DOHH2 (cell line): Measurements from ENCODE around the gene ATP12A.

Experiments used
- H3F3A ChIP-seq: fragments of 200-600 bp; sonication (generic), shearing (Covaris generic); 2 replicates; pipeline ENCODE4 v1.6.0; 2016; ENCODE audit warnings: antibody characterized with exemption, mild to moderate bottlenecking; ENCODE audit not compliant: control insufficient read depth, insufficient read depth
- H3K27ac ChIP-seq: fragments of 200-600 bp; sonication (generic); 2 replicates; pipeline ENCODE4 v1.5.1; 2014; ENCODE audit warnings: low read depth, mild to moderate bottlenecking, low read length, moderate library complexity
- H3K27me3 ChIP-seq: fragments of 200-600 bp; sonication (generic); 2 replicates; pipeline ENCODE4 v1.6.1; 2014; ENCODE audit warnings: mild to moderate bottlenecking, low read length, mixed read lengths; ENCODE audit not compliant: control insufficient read depth
- H3K36me3 ChIP-seq: fragments of 200-600 bp; sonication (generic); 2 replicates; pipeline ENCODE4 v1.6.1; 2014; ENCODE audit warnings: mild to moderate bottlenecking, low read length, moderate library complexity, mixed read lengths; ENCODE audit not compliant: control insufficient read depth
- H3K4me1 ChIP-seq: fragments of 200-600 bp; sonication (generic); 2 replicates; pipeline ENCODE4 v1.6.1; 2014; ENCODE audit warnings: mild to moderate bottlenecking, low read length, mixed read lengths; ENCODE audit not compliant: control insufficient read depth
- H3K4me2 ChIP-seq: fragments of 200-600 bp; sonication (generic); 2 replicates; pipeline ENCODE4 v1.6.0; 2014; ENCODE audit warnings: mild to moderate bottlenecking, low read length, moderate library complexity
- H3K4me3 ChIP-seq: fragments of 200-600 bp; sonication (generic); 2 replicates; pipeline ENCODE4 v1.5.1; 2014; ENCODE audit warnings: mild to moderate bottlenecking, low read length, mixed read lengths
- H3K79me2 ChIP-seq: fragments of 200-600 bp; sonication (generic); 2 replicates; pipeline ENCODE4 v1.6.1; 2014; ENCODE audit warnings: mild to moderate bottlenecking, low read length, mixed read lengths; ENCODE audit not compliant: control insufficient read depth
- H3K9me2 ChIP-seq: fragments of 200-600 bp; sonication (generic); replicated peaks from 2 replicates; pipeline ENCODE4 v1.6.1; 2014; ENCODE audit warnings: mild to moderate bottlenecking, low read length, mixed read lengths; ENCODE audit not compliant: control insufficient read depth
- H3K9me3 ChIP-seq: fragments of 200-600 bp; sonication (generic); 2 replicates; pipeline ENCODE4 v1.6.1; 2014; ENCODE audit warnings: antibody characterized with exemption, low read length, mixed read lengths; ENCODE audit not compliant: control insufficient read depth, insufficient read depth
- H4K20me1 ChIP-seq: fragments of 200-600 bp; sonication (generic); 2 replicates; pipeline ENCODE4 v1.6.0; 2014; ENCODE audit warnings: low read depth, mild to moderate bottlenecking, antibody characterized with exemption, low read length, moderate library complexity; ENCODE audit not compliant: control insufficient read depth, insufficient read depth
- CTCF ChIP-seq: fragments of 200-600 bp; sonication (generic); IDR thresholded peaks from one replicate; pipeline ENCODE4 v1.5.1; 2014; ENCODE audit warnings: antibody characterized with exemption, mild to moderate bottlenecking, low read depth, low read length; ENCODE audit not compliant: poor library complexity, severe bottlenecking
- EZH2phosphoT487 ChIP-seq: fragments of 200-600 bp; sonication (generic); IDR thresholded peaks from 2 replicates; pipeline ENCODE4 v1.6.1; 2017; ENCODE audit warnings: borderline replicate concordance, mild to moderate bottlenecking, antibody characterized with exemption, low read length, moderate library complexity, mixed read lengths

Gene ATP12A

DNA sequence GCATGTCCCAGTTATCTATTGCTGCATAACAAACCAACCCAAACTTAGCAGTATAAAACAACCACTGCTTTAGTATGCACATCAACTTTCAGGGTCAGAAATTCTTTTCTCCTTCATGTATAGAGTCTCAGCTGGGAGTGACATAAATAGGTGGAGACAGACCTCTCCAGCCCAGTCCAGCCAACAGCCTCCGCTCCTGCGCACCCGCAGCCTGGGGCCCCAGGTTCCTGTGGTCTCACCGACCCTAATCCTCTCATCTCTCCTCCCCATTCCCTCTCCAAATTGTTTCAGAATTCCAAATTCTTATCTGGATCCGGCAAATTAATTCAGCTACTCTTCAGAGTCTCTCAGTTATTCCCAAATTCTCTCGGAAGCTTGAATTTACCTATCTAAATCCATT is 522 bp upstream of the ATP12A start:
- H3K9me3 ChIP-seq: no peaks in the 10 kb centered on the region
- H3K4me2 ChIP-seq: peak overlapping the region; percentile 74
- H3K79me2 ChIP-seq: no peaks in the 10 kb centered on the region
- no peak overlapping the region for H3K27ac ChIP-seq
- no peaks in the 10 kb centered on the region for H4K20me1 ChIP-seq
- no peaks in the 10 kb centered on the region for H3F3A ChIP-seq
- TF ChIP-seq EZH2phosphoT487: no peak
- no peak for TF ChIP-seq CTCF
- peaks cover 25% of the 10 kb centered on the region for H3K4me1 ChIP-seq
- H3K27me3 ChIP-seq: peaks cover 29% of the 10 kb centered on the region
- H3K36me3 ChIP-seq: no peaks in the 10 kb centered on the region
- H3K9me2 ChIP-seq: no peaks in the 10 kb centered on the region
- peak overlapping the region; percentile 67; the same call in 1 of the 2 replicates for H3K4me3 ChIP-seq

DNA sequence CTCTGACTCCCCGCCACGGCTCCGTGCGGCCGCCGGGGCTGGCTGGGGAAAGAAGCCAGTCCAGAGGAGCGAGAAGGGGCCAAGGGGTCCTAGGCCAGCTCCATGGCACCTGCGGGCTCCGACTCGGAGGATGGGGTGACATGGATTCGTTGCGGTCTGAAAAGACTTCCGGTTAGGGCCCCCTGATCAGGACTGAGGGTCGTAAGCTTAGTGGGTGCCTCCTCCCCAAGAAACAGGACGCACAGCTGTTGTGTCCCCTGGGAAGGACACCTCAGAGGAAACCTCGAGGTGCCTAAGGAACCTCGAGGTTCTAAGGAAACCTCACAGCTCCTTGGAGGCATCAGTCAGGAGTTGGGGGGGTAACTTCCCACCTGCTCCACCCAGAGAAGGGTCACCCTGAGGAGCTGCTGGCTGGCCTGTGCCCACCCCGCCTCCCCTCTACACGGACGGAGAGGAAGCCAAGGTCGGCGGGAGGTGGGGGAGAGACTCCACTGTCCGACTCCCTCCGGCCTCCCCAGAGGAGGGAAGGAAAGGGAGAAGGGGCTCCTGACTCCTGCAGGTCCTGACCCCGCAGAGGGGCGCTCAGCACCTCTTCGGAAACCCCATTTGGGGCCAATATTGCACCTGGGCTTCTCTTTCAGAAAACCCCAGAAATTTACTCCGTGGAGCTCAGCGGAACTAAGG is 855 bp downstream of the ATP12A start:
- Histone ChIP-seq H3K4me1 (peaks cover 32% of the 10 kb centered on the region), H3F3A (no peaks in the 10 kb centered on the region), H3K79me2 (no peaks in the 10 kb centered on the region), H3K27ac (no peak overlapping the region), H4K20me1 (no peaks in the 10 kb centered on the region), H3K4me2 (peak overlapping the region; percentile 74), H3K9me2 (no peaks in the 10 kb centered on the region), H3K4me3 (peak overlapping the region; percentile 67), H3K36me3 (no peaks in the 10 kb centered on the region), H3K27me3 (peaks cover 29% of the 10 kb centered on the region), H3K9me3 (no peaks in the 10 kb centered on the region)
- TF ChIP-seq CTCF (no peak), EZH2phosphoT487 (no peak)

- no peaks in the 10 kb centered on the region for H4K20me1 ChIP-seq
- no peak overlapping the region for H3K4me3 ChIP-seq
- H3K9me3 ChIP-seq: no peaks in the 10 kb centered on the region
- TF ChIP-seq EZH2phosphoT487 (no peak), CTCF (no peak)
- H3K36me3 ChIP-seq: no peaks in the 10 kb centered on the region
- H3K4me2 ChIP-seq: no peak overlapping the region
- H3K27ac ChIP-seq: no peak overlapping the region
- H3K9me2 ChIP-seq: no peaks in the 10 kb centered on the region
- no peaks in the 10 kb centered on the region for H3K79me2 ChIP-seq
- H3F3A ChIP-seq: no peaks in the 10 kb centered on the region
- H3K4me1 ChIP-seq: peaks cover 32% of the 10 kb centered on the region
- peaks cover 29% of the 10 kb centered on the region for H3K27me3 ChIP-seq
Measured at GRCh38 chr13:24681930-24682329, 1.7 kb downstream of the ATP12A start.
